H1 (cell line): ENCODE measurements around the gene SDF2.
A peak's percentile ranks its signal among the peaks of the same experiment; 100 is the strongest.

ENCODE experiments used
- CHD1 ChIP-seq: IDR thresholded peaks from 2 replicates; pipeline ENCODE4 v1.6.1; 2012; ENCODE audit warnings: low read depth, low read length, improper control_type of control experiment
- CTCF ChIP-seq, 3 experiments: IDR thresholded peaks; 1 replicate in 2 of 3; 2 replicates in 1 of 3; pipeline versions ENCODE4 v1.5.1 to v1.6.1; 2011; ENCODE audit warnings: low read length in 3 of 3, mild to moderate bottlenecking in 3 of 3, inconsistent platforms in 2 of 3, low read depth in 1 of 3, moderate library complexity in 1 of 3; ENCODE audit not compliant: insufficient read depth in 1 of 3; ENCODE audit errors: control extremely low read depth in 1 of 3
- EP300 ChIP-seq, 2 experiments: IDR thresholded peaks; 1 replicate in 1 of 2; 2 replicates in 1 of 2; pipeline ENCODE4 v1.6.1; 2011 to 2012; ENCODE audit warnings: low read depth in 2 of 2, low read length in 2 of 2, mild to moderate bottlenecking in 2 of 2, borderline replicate concordance in 1 of 2, inconsistent platforms in 1 of 2, moderate library complexity in 1 of 2
- JUN ChIP-seq: IDR thresholded peaks from 2 replicates; pipeline ENCODE4 v1.6.1; 2011; ENCODE audit warnings: low read depth, mild to moderate bottlenecking, improper control_type of control experiment, low read length
- MAX ChIP-seq: IDR thresholded peaks from 2 replicates; pipeline ENCODE4 v1.6.1; 2012; ENCODE audit warnings: inconsistent platforms
- POLR2A ChIP-seq, 2 experiments: IDR thresholded peaks; 1 replicate in 1 of 2; 2 replicates in 1 of 2; pipeline ENCODE4 v1.6.1; 2011; ENCODE audit warnings: low read depth in 2 of 2, low read length in 2 of 2, mild to moderate bottlenecking in 2 of 2; ENCODE audit errors: control extremely low read depth in 1 of 2
- RAD21 ChIP-seq, 2 experiments: IDR thresholded peaks in 1 of 2; conservative IDR thresholded peaks in 1 of 2; 2 replicates each; pipeline ENCODE4 v1.6.1; 2011; ENCODE audit warnings: low read depth in 2 of 2, low read length in 2 of 2, improper control_type of control experiment in 1 of 2, inconsistent platforms in 1 of 2, mild to moderate bottlenecking in 1 of 2, moderate library complexity in 1 of 2
- RBBP5 ChIP-seq: IDR thresholded peaks from 2 replicates; pipeline ENCODE4 v1.7.1; 2012; ENCODE audit warnings: low read depth, mild to moderate bottlenecking, inconsistent platforms, low read length, moderate library complexity, borderline replicate concordance
- TAF1 ChIP-seq: IDR thresholded peaks from 2 replicates; pipeline ENCODE4 v1.6.1; 2011; ENCODE audit warnings: mild to moderate bottlenecking, low read depth, low read length
- YY1 ChIP-seq: IDR thresholded peaks from 2 replicates; pipeline ENCODE4 v1.6.1; 2011; ENCODE audit warnings: low read depth, mild to moderate bottlenecking, low read length
- ZNF274 ChIP-seq: IDR thresholded peaks from 2 replicates; pipeline ENCODE4 v1.7.0; 2012; ENCODE audit warnings: low read length, borderline replicate concordance; ENCODE audit errors: extremely low read depth

GRCh38 chr17:28702026-28702751 is 40.5 kb upstream of the SDF2 start:
- no peak for TF ChIP-seq CTCF (IDR thresholded peaks at IDR 0.05; ENCODE audit: control extremely low read depth in 1 of 3, insufficient read depth in 1 of 3, low read depth in 1 of 3, low read length in 3 of 3)
- no peak for TF ChIP-seq CHD1
- no peak for TF ChIP-seq MAX
- no peak for TF ChIP-seq JUN
- TF ChIP-seq RAD21 (IDR thresholded peaks at IDR 0.05 in 1 of 2, conservative IDR thresholded peaks at IDR 0.05 in 1 of 2; ENCODE audit: low read depth in 2 of 2, low read length in 2 of 2), result no peak
- TF ChIP-seq POLR2A (IDR thresholded peaks at IDR 0.05; ENCODE audit: control extremely low read depth in 1 of 2, low read depth in 2 of 2, low read length in 2 of 2), result peak in 1 of 2 experiments; percentile 45; a peak in 1 of 3 replicates
- TF ChIP-seq TAF1, result no peak
- TF ChIP-seq YY1, result no peak
- TF ChIP-seq RBBP5, result no peak
- no peak for TF ChIP-seq EP300 (IDR thresholded peaks at IDR 0.05; ENCODE audit: borderline replicate concordance in 1 of 2, low read depth in 2 of 2, low read length in 2 of 2)
- TF ChIP-seq ZNF274, result no peak
